Liver (tissue), 2 donors: Measurements from ENCODE around the gene MARK3.

Experiments
- EGR1 ChIP-seq, 2 donors: IDR thresholded peaks; 2 replicates each; pipeline ENCODE4 v1.6.1; 2016 to 2018; ENCODE audit warnings: antibody characterized with exemption in 2 of 2, low read depth in 2 of 2
- TF ChIP-seq, protein P1 (sequence below): IDR thresholded peaks from 2 replicates; pipeline ENCODE4 v1.6.1; 2016; ENCODE audit warnings: antibody characterized with exemption
- donor health status: healthy.

DNA sequence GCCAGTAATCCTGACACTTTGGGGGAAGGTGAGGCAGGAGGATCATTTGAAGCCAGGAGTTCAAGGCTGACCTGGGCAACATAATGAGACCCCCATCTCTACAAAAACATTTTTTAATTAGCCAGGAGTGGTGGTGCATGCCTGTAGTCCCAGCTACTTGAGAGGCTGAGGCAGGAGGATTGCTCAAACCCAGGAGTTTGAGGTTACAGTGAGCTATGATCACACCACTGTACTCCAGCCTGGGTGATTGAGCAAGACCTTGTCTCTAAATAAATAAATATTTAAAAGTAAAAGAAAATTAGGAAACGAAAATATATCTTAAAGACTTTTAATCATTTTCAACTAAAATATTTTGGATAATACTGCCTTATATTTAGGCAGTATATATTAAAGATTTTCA is 111.6 kb downstream of the MARK3 start:
- TF ChIP-seq, protein P1, sequence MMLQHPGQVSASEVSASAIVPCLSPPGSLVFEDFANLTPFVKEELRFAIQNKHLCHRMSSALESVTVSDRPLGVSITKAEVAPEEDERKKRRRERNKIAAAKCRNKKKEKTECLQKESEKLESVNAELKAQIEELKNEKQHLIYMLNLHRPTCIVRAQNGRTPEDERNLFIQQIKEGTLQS = no peak
- no peak for TF ChIP-seq EGR1 (IDR thresholded peaks at IDR 0.05; ENCODE audit: low read depth in 2 of 2)
